IMR-90 (cell line): ENCODE results near the gene SFTA2. TPM values are rescaled to one million over a fixed set of nuclear protein-coding genes. Genes with fewer than 3 reads are reported as not detected.
A peak's percentile ranks its signal among the peaks of the same experiment; 100 is the strongest.

Experiments
- ATAC-seq: fragments of 200-7000 bp; cut with Tn5 transposase; 2 replicates; pipeline ENCODE4 v1.9.1; 2020; ENCODE audit warnings: low read depth, mild to moderate bottlenecking, moderate library complexity
- BruUV-seq: library from RNA; stranded (reverse); fragments of 400-500 nt; replicated peaks from 2 replicates; lab custom pipeline; 2021; lab: Mats Ljungman, UMichigan
- CTCF ChIA-PET: fragments of 300-600 bp; formaldehyde crosslinking; extraction: SDS; loops from one replicate; lab custom pipeline; 2021; ENCODE audit warnings: antibody characterized with exemption; lab: Yijun Ruan, JAX
- POLR2A ChIA-PET: fragments of 300-600 bp; sonication (Branson Sonifier 250); formaldehyde crosslinking; loops from one replicate; lab custom pipeline; 2022; ENCODE audit warnings: antibody characterized with exemption; ENCODE audit not compliant: unreplicated experiment; lab: Charles Lee
- DNase-seq: peaks from one replicate; pipeline ENCODE4 v3.0.0; 2013
- H2AFZ ChIP-seq: replicated peaks from 2 replicates; pipeline ENCODE3; 2013; ENCODE audit warnings: low read length, mild to moderate bottlenecking; ENCODE audit not compliant: poor library complexity
- H2AK5ac ChIP-seq: 2 replicates; pipeline ENCODE4 v1.6.1; 2013; ENCODE audit warnings: low read depth, low read length, inconsistent platforms
- H2AK9ac ChIP-seq: replicated peaks from 2 replicates; pipeline ENCODE3; 2013; ENCODE audit warnings: mild to moderate bottlenecking, low read depth, low read length, moderate library complexity; ENCODE audit not compliant: poor library complexity
- H2BK120ac ChIP-seq: 2 replicates; pipeline ENCODE4 v1.6.1; 2013; ENCODE audit warnings: low read depth, low read length, inconsistent platforms
- H2BK15ac ChIP-seq: 3 replicates; pipeline ENCODE4 v1.6.1; 2013; ENCODE audit warnings: low read depth, low read length, inconsistent platforms
- H2BK20ac ChIP-seq: 2 replicates; pipeline ENCODE4 v1.6.1; 2013; ENCODE audit warnings: low read depth, mild to moderate bottlenecking, inconsistent platforms, low read length, moderate library complexity
- H2BK5ac ChIP-seq: 2 replicates; pipeline ENCODE4 v1.6.1; 2013; ENCODE audit warnings: mild to moderate bottlenecking, low read depth, low read length, inconsistent platforms; ENCODE audit not compliant: poor library complexity, severe bottlenecking
- H3K14ac ChIP-seq: replicated peaks from 2 replicates; pipeline ENCODE4 v1.6.1; 2013; ENCODE audit warnings: low read depth, low read length, inconsistent platforms
- H3K18ac ChIP-seq: 2 replicates; pipeline ENCODE4 v1.6.1; 2013; ENCODE audit warnings: low read depth, low read length, control low read depth
- H3K23ac ChIP-seq: 2 replicates; pipeline ENCODE4 v1.6.1; 2013; ENCODE audit warnings: low read depth, low read length, inconsistent platforms
- H3K27ac ChIP-seq: 2 replicates; pipeline ENCODE4 v1.5.1; 2013; ENCODE audit warnings: mild to moderate bottlenecking, control low read depth, low read length; ENCODE audit not compliant: insufficient read depth
- H3K27me3 ChIP-seq: 2 replicates; pipeline ENCODE4 v1.6.1; 2013; ENCODE audit warnings: low read length; ENCODE audit not compliant: control insufficient read depth, insufficient read depth
- H3K36me3 ChIP-seq: 2 replicates; pipeline ENCODE4 v1.6.1; 2013; ENCODE audit warnings: low read length, mixed read lengths; ENCODE audit not compliant: control insufficient read depth, insufficient read depth
- H3K4ac ChIP-seq: 2 replicates; pipeline ENCODE4 v1.6.1; 2013; ENCODE audit warnings: low read depth, low read length, inconsistent platforms
- H3K4me1 ChIP-seq: 2 replicates; pipeline ENCODE4 v1.6.1; 2013; ENCODE audit warnings: low read length, mixed read lengths; ENCODE audit not compliant: control insufficient read depth, insufficient read depth
- H3K4me2 ChIP-seq: 2 replicates; pipeline ENCODE4 v1.6.1; 2013; ENCODE audit warnings: low read depth, mild to moderate bottlenecking, control low read depth, low read length, moderate library complexity
- H3K4me3 ChIP-seq: 2 replicates; pipeline ENCODE4 v1.5.1; 2013; ENCODE audit warnings: low read depth, mild to moderate bottlenecking, control low read depth, low read length, moderate library complexity; ENCODE audit not compliant: insufficient read depth
- H3K56ac ChIP-seq: 2 replicates; pipeline ENCODE4 v1.6.1; 2013; ENCODE audit warnings: low read length, inconsistent platforms; ENCODE audit not compliant: insufficient read depth; ENCODE audit errors: extremely low read depth
- H3K79me1 ChIP-seq, 2 experiments: 2 replicates each; pipeline ENCODE4 v1.6.1; 2013; ENCODE audit warnings: low read length in 2 of 2, inconsistent platforms in 1 of 2, low read depth in 1 of 2
- H3K9ac ChIP-seq: 2 replicates; pipeline ENCODE4 v1.6.1; 2013; ENCODE audit warnings: low read depth, low read length, control low read depth
- H3K9me1 ChIP-seq: 2 replicates; pipeline ENCODE4 v1.6.1; 2013; ENCODE audit warnings: low read length, inconsistent platforms; ENCODE audit not compliant: insufficient read depth
- H3K9me3 ChIP-seq: 2 replicates; pipeline ENCODE4 v1.6.1; 2013; ENCODE audit warnings: low read length; ENCODE audit not compliant: control insufficient read depth, insufficient read depth
- H4K20me1 ChIP-seq: 2 replicates; pipeline ENCODE4 v1.6.1; 2013; ENCODE audit warnings: low read length, inconsistent platforms; ENCODE audit not compliant: insufficient read depth
- H4K5ac ChIP-seq: 2 replicates; pipeline ENCODE4 v1.6.1; 2013; ENCODE audit warnings: mild to moderate bottlenecking, low read depth, low read length, control low read depth
- H4K8ac ChIP-seq, 2 experiments: 2 replicates each; pipeline ENCODE4 v1.6.1; 2013; ENCODE audit warnings: low read depth in 2 of 2, low read length in 2 of 2, control low read depth in 1 of 2, inconsistent platforms in 1 of 2
- H4K91ac ChIP-seq: 2 replicates; pipeline ENCODE4 v1.6.1; 2013; ENCODE audit warnings: low read depth, low read length, inconsistent platforms; ENCODE audit not compliant: insufficient read depth
- CEBPB ChIP-seq: IDR thresholded peaks from 2 replicates; pipeline ENCODE4 v1.6.1; 2012; ENCODE audit warnings: low read depth, low read length, improper control_type of control experiment
- FOS ChIP-seq: fragments of 150-350 bp; IDR thresholded peaks from 2 replicates; pipeline ENCODE4 v1.6.1; 2016; ENCODE audit warnings: low read depth, low read length
- MAFK ChIP-seq: IDR thresholded peaks from 2 replicates; pipeline ENCODE4 v1.6.1; 2012; ENCODE audit warnings: low read depth, low read length, improper control_type of control experiment
- MXI1 ChIP-seq: IDR thresholded peaks from 2 replicates; pipeline ENCODE4 v1.6.1; 2012; ENCODE audit warnings: low read depth, mild to moderate bottlenecking, low read length, moderate library complexity, borderline replicate concordance
- POLR2A ChIP-seq: IDR thresholded peaks from 2 replicates; pipeline ENCODE4 v1.6.1; 2012; ENCODE audit warnings: mild to moderate bottlenecking, low read depth, low read length
- RFX5 ChIP-seq: IDR thresholded peaks from 2 replicates; pipeline ENCODE4 v1.8.0; 2012; ENCODE audit warnings: low read depth, mild to moderate bottlenecking, low read length, moderate library complexity
- SMC3 ChIP-seq: fragments of 150-350 bp; IDR thresholded peaks from 2 replicates; pipeline ENCODE4 v1.6.1; 2016; ENCODE audit warnings: low read depth, mild to moderate bottlenecking, antibody characterized with exemption, low read length, moderate library complexity
- WGBS, 2 experiments: methylation state at CpG; one replicate each; pipeline versions ENCODE4 v1.1.5 to v1.1.7; 2013; ENCODE audit warnings: missing lambda C conversion rate in 2 of 2; ENCODE audit not compliant: insufficient read length in 1 of 2; ENCODE audit errors: extremely low coverage in 2 of 2; 5-methylcytosine and 5-hydroxymethylcytosine counted together
- dilution Hi-C: fragments of 300-500 bp; cut with HindIII; formaldehyde crosslinking; loops from one replicate; pipeline ENCODE4 v1.14.3; 2018; ENCODE audit warnings: low sequenced_read_pairs; ENCODE audit not compliant: unreplicated experiment
- in situ Hi-C: fragments of 300-500 bp; cut with MboI; formaldehyde crosslinking; loops from 3 replicates; pipeline ENCODE4 v1.14.3; 2019; ENCODE audit warnings: low sequenced_read_pairs, inconsistent platforms, mixed read lengths
- intact Hi-C: fragments of 100-400 bp; cut with micrococcal nuclease; formaldehyde crosslinking; loops from 2 replicates; pipeline ENCODE4 v1.10.0; 2022
- polyA plus RNA-seq, 3 experiments: library from polyadenylated mRNA; depleted of rRNA; stranded (reverse); fragments of >200 nt; gene quantifications; 2 replicates each; pipeline ENCODE4 v1.2.3, GENCODE V29; 2012; ENCODE audit warnings: low replicate concordance in 1 of 3
- total RNA-seq: library from RNA; depleted of rRNA; stranded (reverse); fragments of >200 nt; gene quantifications from 2 replicates; pipeline ENCODE4 v1.2.3, GENCODE V29; 2012
- TF ChIP-seq, protein P1 (sequence below): fragments of 150-350 bp; IDR thresholded peaks from 2 replicates; pipeline ENCODE4 v1.6.1; 2016; ENCODE audit warnings: low read depth, mild to moderate bottlenecking, low read length, moderate library complexity, borderline replicate concordance
- TF ChIP-seq, protein P2 (sequence below): conservative IDR thresholded peaks from 2 replicates; pipeline ENCODE4 v1.5.1; 2012; ENCODE audit warnings: mild to moderate bottlenecking, low read depth, low read length, improper control_type of control experiment

Gene SFTA2
- total and polyA plus RNA-seq, 2 of the 4 experiments (the other 2 are of a cell fraction): not detected

DNA sequence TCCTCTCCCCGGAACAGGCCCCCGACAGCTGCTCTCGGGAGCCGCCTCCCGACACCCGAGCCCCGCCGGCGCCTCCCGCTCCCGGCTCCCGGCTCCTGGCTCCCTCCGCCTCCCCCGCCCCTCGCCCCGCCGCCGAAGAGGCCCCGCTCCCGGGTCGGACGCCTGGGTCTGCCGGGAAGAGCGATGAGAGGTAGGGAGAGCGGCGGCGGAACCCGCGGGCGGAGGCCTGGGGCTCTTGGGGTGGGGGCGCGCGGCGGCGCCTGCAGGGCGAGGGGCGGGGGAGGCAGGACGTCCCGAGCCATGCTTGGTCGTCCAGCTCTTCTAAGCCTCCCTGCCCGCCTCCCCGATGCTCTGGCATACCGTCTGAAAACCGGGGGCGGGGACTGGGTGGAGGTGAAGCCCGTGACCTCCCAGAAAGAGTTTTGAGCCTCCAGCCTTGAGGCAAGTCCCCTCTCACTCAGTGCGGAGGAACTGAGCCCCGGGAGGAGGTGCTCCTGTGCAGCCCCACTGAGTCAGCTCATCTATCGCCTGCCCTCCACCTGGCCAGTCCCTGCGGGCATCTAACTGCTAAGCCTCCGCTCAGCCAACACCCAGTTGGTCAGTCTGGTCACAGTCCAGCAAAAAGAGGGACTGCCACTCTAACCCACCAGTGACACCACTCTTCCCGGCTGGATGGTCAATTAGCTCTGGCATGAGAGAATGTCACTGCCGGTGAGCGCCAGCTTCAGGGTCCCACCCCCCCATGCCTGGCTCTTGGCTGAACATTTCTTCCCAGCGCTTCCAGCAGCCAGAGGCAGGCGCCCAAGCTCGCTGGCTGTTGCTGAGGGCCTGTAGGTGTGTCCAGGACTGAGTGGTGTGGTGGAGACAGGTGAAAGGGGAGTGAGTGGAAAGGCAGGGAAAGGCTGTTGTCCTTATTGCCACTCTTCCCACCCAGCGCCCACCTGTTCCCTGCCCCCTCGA is 47.2 kb downstream of the SFTA2 start:
- CTCF ChIA-PET: no interaction called here

More for the DNA sequence above, 47.2 kb downstream of the SFTA2 start:
- Histone ChIP-seq H3K27me3 (no peaks in the 10 kb centered on the region), H2BK15ac (0 out of 3 replicates have a peak overlapping the region, but pooled peaks have one; percentile 43), H2BK120ac (0 out of 2 replicates have a peak overlapping the region, but pooled peaks have one; percentile 82), H4K91ac (peak overlapping the region; percentile 66), H3K18ac (peak overlapping the region; percentile 7), H3K4me2 (peak overlapping the region; percentile 96), H4K8ac (peak overlapping the region; percentile 24 to 27; a peak in 2 of 4 replicates), H4K5ac (peak overlapping the region; percentile 35), H3K4ac (peak overlapping the region; percentile 91), H2AFZ (peak overlapping the region; percentile 82), H2AK9ac (peak overlapping the region; percentile 93), H2BK20ac (no peak overlapping the region), H3K9me1 (peaks cover 15% of the 10 kb centered on the region), H3K56ac (0 out of 2 replicates have a peak overlapping the region, but pooled peaks have one; percentile 21), H3K23ac (peak overlapping the region; percentile 86), H3K4me3 (peak overlapping the region; percentile 81), H3K4me1 (peaks cover 48% of the 10 kb centered on the region), H3K9me3 (no peaks in the 10 kb centered on the region), H4K20me1 (no peaks in the 10 kb centered on the region), H3K27ac (peak overlapping the region; percentile 69), H3K36me3 (peaks cover 8% of the 10 kb centered on the region), H3K9ac (peak overlapping the region; percentile 66), H2BK5ac (peak overlapping the region; percentile 56), H3K14ac (peak overlapping the region; percentile 90), H2AK5ac (peak overlapping the region; percentile 78), H3K79me1 (peaks cover 25 to 45% of the 10 kb centered on the region in 2 experiments)
- in situ Hi-C loops (no loop called here), intact Hi-C loops (no loop called here), dilution Hi-C loops (no loop called here)
- ATAC-seq: peak; percentile 16
- no peak for TF ChIP-seq RFX5
- TF ChIP-seq FOS: no peak
- no peak for TF ChIP-seq POLR2A
- TF ChIP-seq, protein P1, sequence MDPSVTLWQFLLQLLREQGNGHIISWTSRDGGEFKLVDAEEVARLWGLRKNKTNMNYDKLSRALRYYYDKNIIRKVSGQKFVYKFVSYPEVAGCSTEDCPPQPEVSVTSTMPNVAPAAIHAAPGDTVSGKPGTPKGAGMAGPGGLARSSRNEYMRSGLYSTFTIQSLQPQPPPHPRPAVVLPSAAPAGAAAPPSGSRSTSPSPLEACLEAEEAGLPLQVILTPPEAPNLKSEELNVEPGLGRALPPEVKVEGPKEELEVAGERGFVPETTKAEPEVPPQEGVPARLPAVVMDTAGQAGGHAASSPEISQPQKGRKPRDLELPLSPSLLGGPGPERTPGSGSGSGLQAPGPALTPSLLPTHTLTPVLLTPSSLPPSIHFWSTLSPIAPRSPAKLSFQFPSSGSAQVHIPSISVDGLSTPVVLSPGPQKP: no peak
- TF ChIP-seq MAFK: no peak
- TF ChIP-seq, protein P2, sequence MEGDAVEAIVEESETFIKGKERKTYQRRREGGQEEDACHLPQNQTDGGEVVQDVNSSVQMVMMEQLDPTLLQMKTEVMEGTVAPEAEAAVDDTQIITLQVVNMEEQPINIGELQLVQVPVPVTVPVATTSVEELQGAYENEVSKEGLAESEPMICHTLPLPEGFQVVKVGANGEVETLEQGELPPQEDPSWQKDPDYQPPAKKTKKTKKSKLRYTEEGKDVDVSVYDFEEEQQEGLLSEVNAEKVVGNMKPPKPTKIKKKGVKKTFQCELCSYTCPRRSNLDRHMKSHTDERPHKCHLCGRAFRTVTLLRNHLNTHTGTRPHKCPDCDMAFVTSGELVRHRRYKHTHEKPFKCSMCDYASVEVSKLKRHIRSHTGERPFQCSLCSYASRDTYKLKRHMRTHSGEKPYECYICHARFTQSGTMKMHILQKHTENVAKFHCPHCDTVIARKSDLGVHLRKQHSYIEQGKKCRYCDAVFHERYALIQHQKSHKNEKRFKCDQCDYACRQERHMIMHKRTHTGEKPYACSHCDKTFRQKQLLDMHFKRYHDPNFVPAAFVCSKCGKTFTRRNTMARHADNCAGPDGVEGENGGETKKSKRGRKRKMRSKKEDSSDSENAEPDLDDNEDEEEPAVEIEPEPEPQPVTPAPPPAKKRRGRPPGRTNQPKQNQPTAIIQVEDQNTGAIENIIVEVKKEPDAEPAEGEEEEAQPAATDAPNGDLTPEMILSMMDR: no peak
- no peak for TF ChIP-seq MXI1
- TF ChIP-seq SMC3: no peak
- no peak for TF ChIP-seq CEBPB
- POLR2A ChIA-PET: interaction anchor here (0.5 kb wide), 1 partner anchor 45 kb away, joined by 3 read pairs; no protein-coding TSS in a partner anchor
- BruUV-seq: no TSS peak
- peak; percentile 15 for DNase-seq
- WGBS, 2 experiments: 5% methylated on average over 15 of the region's 59 CpGs; no CpG with 5 or more reads in 1 of the 2 experiments
